GM12892 (cell line): ENCODE data around the gene COL18A1.

ENCODE experiments used
- POLR2A ChIP-seq: IDR thresholded peaks from 2 replicates; pipeline ENCODE4 v1.6.1; 2011; ENCODE audit warnings: low read depth, low read length, control low read depth
- POLR2AphosphoS5 ChIP-seq: IDR thresholded peaks from 2 replicates; pipeline ENCODE4 v1.6.1; 2011; ENCODE audit warnings: low read depth, low read length, control low read depth
- TAF1 ChIP-seq: IDR thresholded peaks from 2 replicates; pipeline ENCODE4 v1.6.1; 2011; ENCODE audit warnings: low read depth, mild to moderate bottlenecking, control low read depth, low read length, borderline replicate concordance

DNA sequence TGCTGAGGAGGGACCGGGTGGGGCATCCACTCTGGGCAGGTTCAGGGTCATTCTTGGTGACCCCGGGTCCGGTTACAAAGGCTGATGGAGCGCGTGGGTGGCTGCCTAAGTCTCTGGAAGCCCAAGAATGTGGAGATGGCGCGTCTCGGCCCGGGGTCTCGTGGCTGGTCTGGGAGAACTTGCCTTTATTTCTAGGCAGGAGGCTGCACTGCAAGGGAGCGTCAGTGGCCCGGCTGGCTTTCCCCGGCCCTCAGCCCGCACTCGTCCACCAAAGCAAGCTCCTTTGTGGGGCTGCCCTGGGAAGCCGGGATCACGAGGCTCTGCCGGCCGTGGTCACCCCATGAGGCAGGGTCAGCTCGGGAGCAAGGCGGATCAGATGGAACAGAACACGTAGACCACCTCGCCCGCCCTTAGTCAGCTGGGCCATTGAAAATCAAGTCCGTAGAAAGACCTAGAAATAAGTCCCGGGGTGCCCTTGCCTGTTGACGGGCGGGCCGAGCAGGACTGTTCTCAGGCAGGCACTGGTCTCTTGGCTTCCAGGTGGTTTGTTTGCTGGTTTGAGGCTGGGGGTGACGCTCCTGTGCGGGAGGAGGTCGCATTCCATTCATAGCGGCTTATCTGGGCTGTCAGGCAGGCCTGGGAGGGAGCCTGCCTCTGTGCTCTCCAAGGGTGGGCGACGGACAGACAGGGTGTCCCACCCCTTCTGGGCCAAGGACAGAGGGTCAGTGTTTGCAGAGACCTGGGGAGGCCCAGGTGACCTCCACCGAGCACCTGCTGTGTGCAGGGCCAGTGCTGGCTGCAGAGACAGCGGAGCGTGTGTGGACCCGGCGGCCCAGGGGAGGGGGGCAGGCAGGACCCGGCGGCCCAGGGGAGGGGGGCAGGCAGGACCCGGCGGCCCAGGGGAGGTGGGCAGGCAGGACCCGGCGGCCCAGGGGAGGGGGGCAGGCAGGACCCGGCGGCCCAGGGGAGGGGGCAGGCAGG, 25.8 kb downstream of the COL18A1 start:
- TF ChIP-seq POLR2A (no peak), POLR2AphosphoS5 (no peak), TAF1 (no peak)
